Neural cell (in vitro differentiated cells): Measurements from ENCODE around the gene KLC3.

Experiments
- EP300 ChIP-seq: fragments of 450-650 bp; conservative IDR thresholded peaks from 2 replicates; pipeline ENCODE4 v1.6.1; 2014; ENCODE audit warnings: antibody characterized with exemption, mild to moderate bottlenecking, moderate library complexity; ENCODE audit not compliant: poor library complexity, severe bottlenecking
- EZH2 ChIP-seq: fragments of 200-600, 300-800 bp; shearing (Covaris generic), sonication (generic); IDR thresholded peaks from 2 replicates; pipeline ENCODE4 v1.6.1; 2014; ENCODE audit warnings: antibody characterized with exemption, low read length, borderline replicate concordance, mild to moderate bottlenecking; ENCODE audit not compliant: insufficient read depth, poor library complexity, severe bottlenecking
- TF ChIP-seq, protein P1 (sequence below): fragments of 450-650 bp; IDR thresholded peaks from 2 replicates; pipeline ENCODE4 v1.5.1; 2014; ENCODE audit warnings: antibody characterized with exemption, mild to moderate bottlenecking, moderate library complexity; ENCODE audit not compliant: poor library complexity, severe bottlenecking

- TF ChIP-seq, protein P1, sequence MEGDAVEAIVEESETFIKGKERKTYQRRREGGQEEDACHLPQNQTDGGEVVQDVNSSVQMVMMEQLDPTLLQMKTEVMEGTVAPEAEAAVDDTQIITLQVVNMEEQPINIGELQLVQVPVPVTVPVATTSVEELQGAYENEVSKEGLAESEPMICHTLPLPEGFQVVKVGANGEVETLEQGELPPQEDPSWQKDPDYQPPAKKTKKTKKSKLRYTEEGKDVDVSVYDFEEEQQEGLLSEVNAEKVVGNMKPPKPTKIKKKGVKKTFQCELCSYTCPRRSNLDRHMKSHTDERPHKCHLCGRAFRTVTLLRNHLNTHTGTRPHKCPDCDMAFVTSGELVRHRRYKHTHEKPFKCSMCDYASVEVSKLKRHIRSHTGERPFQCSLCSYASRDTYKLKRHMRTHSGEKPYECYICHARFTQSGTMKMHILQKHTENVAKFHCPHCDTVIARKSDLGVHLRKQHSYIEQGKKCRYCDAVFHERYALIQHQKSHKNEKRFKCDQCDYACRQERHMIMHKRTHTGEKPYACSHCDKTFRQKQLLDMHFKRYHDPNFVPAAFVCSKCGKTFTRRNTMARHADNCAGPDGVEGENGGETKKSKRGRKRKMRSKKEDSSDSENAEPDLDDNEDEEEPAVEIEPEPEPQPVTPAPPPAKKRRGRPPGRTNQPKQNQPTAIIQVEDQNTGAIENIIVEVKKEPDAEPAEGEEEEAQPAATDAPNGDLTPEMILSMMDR: no peak
- TF ChIP-seq EZH2 (no peak), EP300 (no peak)
Observed at GRCh38 chr19:45304141-45304926, 36.2 kb upstream of the KLC3 start.
